ENCODE data around the gene IL6ST. TPM values are rescaled to one million over a fixed set of nuclear protein-coding genes. Genes with fewer than 3 reads are reported as not detected.

Gene IL6ST
- total RNA-seq, 4 donors from 2014 or later: 384 to 561 (median 517) TPM

- Histone ChIP-seq H3K36me3 (no peaks in the 10 kb centered on the region), H3K27ac (replicated peaks in 1 of 4) (no peak overlapping the region), H3K27me3 (peaks cover 0 to 4% (median 0%) of the 10 kb centered on the region in 4 donors), H3K4me3 (no peak overlapping the region), H3K4me1 (no peaks in the 10 kb centered on the region), H3K9me3 (no peaks in the 10 kb centered on the region)
- no peak for DNase-seq (ENCODE audit: extremely low spot score)
- TF ChIP-seq CTCF (IDR thresholded peaks at IDR 0.05) (no peak), EP300 (IDR thresholded peaks at IDR 0.05) (no peak), POLR2AphosphoS5 (IDR thresholded peaks at IDR 0.05) (no peak), POLR2A (IDR thresholded peaks at IDR 0.05; ENCODE audit: low read depth) (no peak)
- intact Hi-C loops (cut with DNase I): no loop called here
- 63% methylated on average over 3 of the region's 3 CpGs for WGBS
These were observed 100.6 kb downstream of the IL6ST start for GRCh38 chr5:55894135-55894534.

GRCh38 chr5:55892479-55892878 is 102.3 kb downstream of the IL6ST start:
- no peak for DNase-seq (ENCODE audit: extremely low spot score)
- no peak overlapping the region for H3K4me3 ChIP-seq

GRCh38 chr5:55888205-55888604 is 106.6 kb downstream of the IL6ST start:
- intact Hi-C loops (cut with DNase I): no loop called here
- no peak overlapping the region for H3K27ac ChIP-seq (replicated peaks in 1 of 4)
- no peaks in the 10 kb centered on the region for H3K36me3 ChIP-seq
- no peak for DNase-seq (ENCODE audit: extremely low spot score)
- no peaks in the 10 kb centered on the region for H3K4me1 ChIP-seq
- H3K9me3 ChIP-seq: no peaks in the 10 kb centered on the region
- H3K27me3 ChIP-seq: no peaks in the 10 kb centered on the region
- no peak for TF ChIP-seq POLR2A (IDR thresholded peaks at IDR 0.05; ENCODE audit: low read depth)
- TF ChIP-seq EP300 (IDR thresholded peaks at IDR 0.05): no peak
- TF ChIP-seq CTCF (IDR thresholded peaks at IDR 0.05): no peak
- no peak for TF ChIP-seq POLR2AphosphoS5 (IDR thresholded peaks at IDR 0.05)
- WGBS: 83% methylated on average over 5 of the region's 5 CpGs
- no peak overlapping the region for H3K4me3 ChIP-seq

More at GRCh38 chr5:55892479-55892878, 102.3 kb downstream of the IL6ST start:
- no peaks in the 10 kb centered on the region for H3K9me3 ChIP-seq
- peaks cover 0 to 2% (median 0%) of the 10 kb centered on the region in 4 donors for H3K27me3 ChIP-seq
- TF ChIP-seq POLR2AphosphoS5 (IDR thresholded peaks at IDR 0.05) (no peak), EP300 (IDR thresholded peaks at IDR 0.05) (no peak), POLR2A (IDR thresholded peaks at IDR 0.05; ENCODE audit: low read depth) (no peak), CTCF (IDR thresholded peaks at IDR 0.05) (no peak)
- no peaks in the 10 kb centered on the region for H3K4me1 ChIP-seq
- WGBS: 75% methylated on average over 2 of the region's 2 CpGs
- intact Hi-C loops (cut with DNase I): no loop called here
- H3K27ac ChIP-seq (replicated peaks in 1 of 4): no peak overlapping the region
- H3K36me3 ChIP-seq: no peaks in the 10 kb centered on the region

GRCh38 chr5:55885359-55885758 is 109.4 kb downstream of the IL6ST start:
- Histone ChIP-seq H3K36me3 (no peaks in the 10 kb centered on the region), H3K4me1 (no peaks in the 10 kb centered on the region), H3K9me3 (no peaks in the 10 kb centered on the region), H3K27me3 (no peaks in the 10 kb centered on the region), H3K4me3 (no peak overlapping the region), H3K27ac (replicated peaks in 1 of 4) (no peak overlapping the region)
- intact Hi-C loops (cut with DNase I): no loop called here
- DNase-seq (ENCODE audit: extremely low spot score): no peak
- no peak for TF ChIP-seq POLR2A (IDR thresholded peaks at IDR 0.05; ENCODE audit: low read depth)
- TF ChIP-seq CTCF (IDR thresholded peaks at IDR 0.05): no peak
- no peak for TF ChIP-seq POLR2AphosphoS5 (IDR thresholded peaks at IDR 0.05)
- no peak for TF ChIP-seq EP300 (IDR thresholded peaks at IDR 0.05)
- 89% methylated on average over 9 of the region's 9 CpGs for WGBS

Small RNA genes within 50 kb of the gene (small RNA-seq; reads per million reads assigned to genes)
- gene AC016596.1: 0 reads per million in 3 donors
- 0 reads per million in 3 donors for gene RF01210

Other genes with a start within 250 kb of the IL6ST start
- under 1 TPM in 2 of 4 donors, not detected in 2; 0.17 to 0.29 TPM for gene IL31RA, start 143.6 kb downstream of the IL6ST start, total RNA-seq
- gene ANKRD55, start 238.4 kb upstream of the IL6ST start, total RNA-seq: under 1 TPM in 1 of 4 donors, not detected in 3; 0.66 TPM